ENCODE data around the gene SULT1C4. TPM values are rescaled to one million over a fixed set of nuclear protein-coding genes. Genes with fewer than 3 reads are reported as not detected.

Gene SULT1C4
- total RNA-seq, 1 donor = not detected

DNA sequence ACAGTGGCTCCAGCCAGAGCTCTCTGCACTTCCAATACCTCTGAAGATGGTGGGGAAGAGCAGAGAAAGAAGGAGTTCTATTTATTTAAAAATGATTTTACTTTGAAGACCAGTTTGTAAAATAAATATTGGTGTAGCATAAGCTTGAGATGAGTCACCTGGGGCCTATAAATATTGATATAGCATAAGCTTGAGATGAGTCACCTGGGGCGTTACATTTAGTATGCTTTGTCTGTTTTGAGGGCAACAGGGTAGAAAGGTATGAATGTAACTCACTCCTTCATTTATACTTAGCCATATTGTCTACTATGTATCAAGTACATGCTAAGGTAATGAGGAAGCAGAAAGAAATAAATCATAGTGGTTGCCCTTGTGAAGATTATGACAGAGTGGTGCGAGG is 7.7 kb upstream of the SULT1C4 start:
- Histone ChIP-seq H2AFZ (ENCODE audit: low read length) (no peak overlapping the region), H3K4me3 (ENCODE audit: insufficient read depth, low read length) (no peak overlapping the region), H3K27me3 (ENCODE audit: insufficient read depth, low read length) (no peaks in the 10 kb centered on the region), H3K36me3 (ENCODE audit: insufficient read depth, low read length) (no peaks in the 10 kb centered on the region), H4K20me1 (ENCODE audit: insufficient read depth, low read length) (no peaks in the 10 kb centered on the region), H3K27ac (ENCODE audit: low read depth, low read length) (no peak overlapping the region), H3K79me2 (ENCODE audit: insufficient read depth, low read length) (no peaks in the 10 kb centered on the region), H3K4me1 (ENCODE audit: insufficient read depth, low read length) (no peaks in the 10 kb centered on the region), H3K9me3 (ENCODE audit: low read depth, low read length) (no peaks in the 10 kb centered on the region), H3K4me2 (ENCODE audit: insufficient read depth, low read length) (no peak overlapping the region)
- no peak for DNase-seq (ENCODE audit: insufficient read length, low spot score, missing footprints)
- no peak for TF ChIP-seq CTCF (IDR thresholded peaks at IDR 0.05; ENCODE audit: extremely low read depth, low read depth, low read length)

- no peak for DNase-seq (ENCODE audit: insufficient read length, low spot score, missing footprints)
- H3K4me1 ChIP-seq (ENCODE audit: insufficient read depth, low read length) = peaks cover 7% of the 10 kb centered on the region
- H3K9me3 ChIP-seq (ENCODE audit: low read depth, low read length) = no peaks in the 10 kb centered on the region
- H3K36me3 ChIP-seq (ENCODE audit: insufficient read depth, low read length) = no peaks in the 10 kb centered on the region
- no peaks in the 10 kb centered on the region for H4K20me1 ChIP-seq (ENCODE audit: insufficient read depth, low read length)
- H2AFZ ChIP-seq (ENCODE audit: low read length) = peak overlapping the region; percentile 74
- H3K27ac ChIP-seq (ENCODE audit: low read depth, low read length) = no peak overlapping the region
- TF ChIP-seq CTCF (IDR thresholded peaks at IDR 0.05; ENCODE audit: extremely low read depth, low read depth, low read length) = no peak
- H3K27me3 ChIP-seq (ENCODE audit: insufficient read depth, low read length) = no peaks in the 10 kb centered on the region
- no peak overlapping the region for H3K4me3 ChIP-seq (ENCODE audit: insufficient read depth, low read length)
- no peaks in the 10 kb centered on the region for H3K79me2 ChIP-seq (ENCODE audit: insufficient read depth, low read length)
- no peak overlapping the region for H3K4me2 ChIP-seq (ENCODE audit: insufficient read depth, low read length)
Measured at GRCh38 chr2:108376774-108377173, 980 bp upstream of the SULT1C4 start.

GRCh38 chr2:108377401-108377800 is 353 bp upstream of the SULT1C4 start:
- H3K4me1 ChIP-seq (ENCODE audit: insufficient read depth, low read length) = peaks cover 7% of the 10 kb centered on the region
- no peak overlapping the region for H3K27ac ChIP-seq (ENCODE audit: low read depth, low read length)
- H3K79me2 ChIP-seq (ENCODE audit: insufficient read depth, low read length) = no peaks in the 10 kb centered on the region
- H3K9me3 ChIP-seq (ENCODE audit: low read depth, low read length) = no peaks in the 10 kb centered on the region
- no peaks in the 10 kb centered on the region for H3K27me3 ChIP-seq (ENCODE audit: insufficient read depth, low read length)
- H3K4me3 ChIP-seq (ENCODE audit: insufficient read depth, low read length) = no peak overlapping the region
- peak; percentile 68 for DNase-seq (ENCODE audit: insufficient read length, low spot score, missing footprints)
- no peaks in the 10 kb centered on the region for H4K20me1 ChIP-seq (ENCODE audit: insufficient read depth, low read length)
- TF ChIP-seq CTCF (IDR thresholded peaks at IDR 0.05; ENCODE audit: extremely low read depth, low read depth, low read length) = no peak
- H2AFZ ChIP-seq (ENCODE audit: low read length) = peak overlapping the region; percentile 74
- H3K4me2 ChIP-seq (ENCODE audit: insufficient read depth, low read length) = peak overlapping the region; percentile 56
- H3K36me3 ChIP-seq (ENCODE audit: insufficient read depth, low read length) = no peaks in the 10 kb centered on the region

DNA sequence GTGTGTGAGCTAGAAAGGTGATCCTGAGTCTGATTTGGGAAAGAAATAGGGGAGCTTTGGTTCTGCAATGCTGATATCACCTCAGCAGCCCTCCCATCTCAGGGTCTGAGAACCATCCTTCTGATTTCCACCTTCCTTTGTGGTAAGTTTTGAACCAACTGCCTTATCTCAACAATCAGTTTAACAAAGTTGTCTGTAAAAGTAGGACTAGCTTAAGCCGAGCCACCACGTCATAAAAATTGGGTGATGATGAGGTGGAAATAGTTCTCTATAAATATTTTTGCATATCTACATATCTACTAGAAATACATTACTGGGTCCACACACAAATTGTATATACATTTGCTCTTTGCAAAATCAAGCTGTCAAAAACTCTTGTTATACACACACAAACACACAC is 1.1 kb downstream of the SULT1C4 start:
- no peak overlapping the region for H3K4me2 ChIP-seq (ENCODE audit: insufficient read depth, low read length)
- TF ChIP-seq CTCF (IDR thresholded peaks at IDR 0.05; ENCODE audit: extremely low read depth, low read depth, low read length) = no peak

More for the DNA sequence above, 1.1 kb downstream of the SULT1C4 start:
- H3K4me1 ChIP-seq (ENCODE audit: insufficient read depth, low read length) = peaks cover 7% of the 10 kb centered on the region
- no peak overlapping the region for H2AFZ ChIP-seq (ENCODE audit: low read length)
- H3K4me3 ChIP-seq (ENCODE audit: insufficient read depth, low read length) = no peak overlapping the region
- H3K9me3 ChIP-seq (ENCODE audit: low read depth, low read length) = no peaks in the 10 kb centered on the region
- no peaks in the 10 kb centered on the region for H3K79me2 ChIP-seq (ENCODE audit: insufficient read depth, low read length)
- H3K36me3 ChIP-seq (ENCODE audit: insufficient read depth, low read length) = no peaks in the 10 kb centered on the region
- DNase-seq (ENCODE audit: insufficient read length, low spot score, missing footprints) = no peak
- no peaks in the 10 kb centered on the region for H4K20me1 ChIP-seq (ENCODE audit: insufficient read depth, low read length)
- H3K27ac ChIP-seq (ENCODE audit: low read depth, low read length) = no peak overlapping the region
- H3K27me3 ChIP-seq (ENCODE audit: insufficient read depth, low read length) = no peaks in the 10 kb centered on the region

Measured in osteoblast (primary cell).